Vagina (tissue), 2 donors: Measurements from ENCODE around the gene TRNAU1AP.
A peak's percentile ranks its signal among the peaks of the same experiment; 100 is the strongest.

Source experiments
- CTCF ChIP-seq, 3 experiments: fragments of 450-650 bp in 2 of 3; fragments of 200-600 bp in 1 of 3; sonication (generic) in 1 of 3; IDR thresholded peaks; one replicate each; pipeline ENCODE4 v1.5.1; 2017 to 2019; ENCODE audit warnings: antibody characterized with exemption in 3 of 3, mild to moderate bottlenecking in 2 of 3, moderate library complexity in 2 of 3
- POLR2A ChIP-seq, 2 donors: fragments of 450-650 bp; IDR thresholded peaks; one replicate each; pipeline ENCODE4 v1.6.1; 2017; ENCODE audit warnings: antibody characterized with exemption in 2 of 2, mild to moderate bottlenecking in 2 of 2, moderate library complexity in 2 of 2
- POLR2AphosphoS5 ChIP-seq, 2 donors: sonication (generic); formaldehyde crosslinking; IDR thresholded peaks; one replicate each; pipeline ENCODE4 v1.9.0; 2017; ENCODE audit warnings: antibody characterized with exemption in 2 of 2, mild to moderate bottlenecking in 2 of 2, low read depth in 1 of 2; ENCODE audit not compliant: insufficient read depth in 1 of 2

GRCh38 chr1:28581531-28582247 lies 28.8 kb downstream of the TRNAU1AP start:
- TF ChIP-seq CTCF (IDR thresholded peaks at IDR 0.05) (peak in 1 of 3 experiments; percentile 10), POLR2A (IDR thresholded peaks at IDR 0.05) (peak in 1 of 2 donors; percentile 72), POLR2AphosphoS5 (IDR thresholded peaks at IDR 0.05; ENCODE audit: insufficient read depth in 1 of 2, low read depth in 1 of 2) (peak; percentile 88 to 99)
